ENCODE results near the gene LAMB2. TPM values are rescaled to one million over a fixed set of nuclear protein-coding genes. Genes with fewer than 3 reads are reported as not detected.

Gene LAMB2
- total and polyA plus RNA-seq, 2 of the 8 experiments (the other 6 are each of a cell fraction or from before 2014, with no cell fraction given), result 112 to 153 TPM

DNA sequence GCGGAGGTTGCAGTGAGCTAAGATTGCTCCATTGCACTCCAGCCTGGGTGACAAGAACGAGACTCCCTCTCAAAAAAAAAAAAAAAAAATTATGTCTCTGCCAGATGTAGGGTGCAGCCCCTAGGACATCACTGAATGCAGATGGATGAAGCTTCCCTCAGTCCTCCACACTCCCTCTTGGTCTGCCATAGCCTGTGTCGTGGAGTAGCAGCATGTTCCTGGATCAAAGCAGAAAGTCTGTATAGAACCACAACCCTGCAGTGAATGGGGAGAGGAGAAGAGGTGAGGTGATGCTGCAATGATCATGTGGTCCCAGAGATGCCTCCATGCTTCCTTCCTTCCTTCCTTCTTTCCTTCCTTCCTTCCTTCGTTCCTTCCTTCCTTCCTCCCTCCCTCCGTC lies 15.3 kb upstream of the LAMB2 start:
- WGBS, 2 experiments (ENCODE audit: extremely low coverage in 1 of 2, insufficient coverage in 1 of 2, insufficient read length in 1 of 2, insufficient replicate concordance in 2 of 2, low coverage in 1 of 2, low lambda C conversion rate in 2 of 2, missing lambda C conversion rate in 1 of 2), result 77% methylated on average over 4 of the region's 5 CpGs; no CpG with 5 or more reads in 1 of the 2 experiments

More for the DNA sequence above, 15.3 kb upstream of the LAMB2 start:
- Histone ChIP-seq H2BK15ac (ENCODE audit: low read length) (no peak overlapping the region), H2BK12ac (ENCODE audit: low read depth, low read length) (no peak overlapping the region), H3K27ac (ENCODE audit: low read depth, low read length) (no peak overlapping the region), H3K79me1 (ENCODE audit: low read depth, low read length) (no peaks in the 10 kb centered on the region), H4K20me1 (replicated peaks in 1 of 2; ENCODE audit: control insufficient read depth in 1 of 2, insufficient read depth in 2 of 2, low read length in 2 of 2) (no peaks in the 10 kb centered on the region), H4K5ac (ENCODE audit: insufficient read length, low read depth, low read length) (no peak overlapping the region), H3K9me3 (ENCODE audit: insufficient read depth in 2 of 2, low read depth in 1 of 2, low read length in 1 of 2) (peaks cover 0 to 3% of the 10 kb centered on the region in 2 experiments; a peak in 1 of 4 replicates), H4K8ac (ENCODE audit: extremely low read depth, insufficient read depth, low read length) (no peak overlapping the region), H3K18ac (ENCODE audit: extremely low read depth, low read length) (no peak overlapping the region), H3K27me3 (replicated peaks in 1 of 4; ENCODE audit: control insufficient read depth in 3 of 4, extremely low read depth in 1 of 4, insufficient read depth in 3 of 4, low read length in 3 of 4) (no peaks in the 10 kb centered on the region; a peak in 1 of 7 replicates), H3K56ac (replicated peaks; ENCODE audit: insufficient read length, low read depth, low read length) (no peak overlapping the region), H3K4me1 (replicated peaks in 1 of 4; ENCODE audit: control insufficient read depth in 3 of 4, insufficient read depth in 4 of 4, low read length in 3 of 4) (no peaks in the 10 kb centered on the region), H4K91ac (replicated peaks; ENCODE audit: insufficient read length, low read length) (no peak overlapping the region), H2BK20ac (ENCODE audit: low read length) (no peak overlapping the region), H3K23me2 (ENCODE audit: low read depth, low read length) (no peaks in the 10 kb centered on the region), H3K4ac (replicated peaks; ENCODE audit: insufficient read length, low read depth, low read length) (no peak overlapping the region), H2AFZ (ENCODE audit: low read length) (no peak overlapping the region), H3K36me3 (ENCODE audit: control insufficient read depth in 2 of 4, insufficient read depth in 4 of 4, low read length in 3 of 4) (no peaks in the 10 kb centered on the region), H2AK5ac (ENCODE audit: low read depth, low read length) (no peak overlapping the region), H3K4me2 (ENCODE audit: insufficient read depth in 1 of 2, low read depth in 2 of 2, low read length in 2 of 2) (no peak overlapping the region), H3K9ac (replicated peaks in 1 of 4; ENCODE audit: extremely low read depth in 1 of 4, low read depth in 3 of 4, low read length in 3 of 4) (no peak overlapping the region), H3K23ac (ENCODE audit: insufficient read length) (no peak overlapping the region), H3K4me3 (ENCODE audit: extremely low read depth in 1 of 4, insufficient read depth in 2 of 4, low read depth in 3 of 4, low read length in 4 of 4) (no peak overlapping the region), H2BK120ac (replicated peaks; ENCODE audit: low read depth, low read length) (no peak overlapping the region), H3K14ac (ENCODE audit: insufficient read length) (no peak overlapping the region), H2BK5ac (ENCODE audit: low read depth, low read length) (no peak overlapping the region; the same call in 1 of the 2 replicates), H3K79me2 (ENCODE audit: control insufficient read depth in 1 of 2, insufficient read depth in 2 of 2, low read length in 2 of 2) (no peaks in the 10 kb centered on the region)
- FAIRE-seq (no peak), DNase-seq (ENCODE audit: low read depth in 1 of 2, low spot score in 2 of 2) (no peak)
- no peak for TF ChIP-seq SP1 (IDR thresholded peaks at IDR 0.05; ENCODE audit: low read depth, low read length)
- no peak for TF ChIP-seq BRCA1 (IDR thresholded peaks at IDR 0.05; ENCODE audit: low read depth, low read length)
- TF ChIP-seq CEBPB (IDR thresholded peaks at IDR 0.05; ENCODE audit: low read depth, low read length), result no peak
- no peak for TF ChIP-seq FOSL1 (IDR thresholded peaks at IDR 0.05; ENCODE audit: insufficient read depth, low read depth, low read length)
- TF ChIP-seq SIN3A (conservative IDR thresholded peaks at IDR 0.05 in 1 of 2, IDR thresholded peaks at IDR 0.05 in 1 of 2; ENCODE audit: low read depth in 1 of 2, low read length in 2 of 2), result no peak
- ChIA-PET POLR2A (ENCODE audit: partially characterized antibody) (interaction anchor here (0.8 to 1.2 kb wide), 2 partner anchors 13 to 16 kb away, joined by 3 read pairs; no protein-coding TSS in a partner anchor), CTCF (ENCODE audit: partially characterized antibody) (interaction anchor here (1.0 to 1.1 kb wide), 3 partner anchors 14 to 54 kb away, joined by 3 to 5 read pairs (median 4); partner anchors contain the start of genes KLHDC8B and QRICH1)
